PC-9 (cell line): ENCODE data around the gene SLC2A4RG. TPM values are rescaled to one million over a fixed set of nuclear protein-coding genes. Genes with fewer than 3 reads are reported as not detected.

ENCODE experiments used
- BruUV-seq: library from RNA; stranded (reverse); fragments of 400-500 nt; replicated peaks from 2 replicates; lab custom pipeline; 2021; lab: Mats Ljungman, UMichigan
- CTCF ChIA-PET: fragments of 300-600 bp; sonication (Branson Sonifier 250); formaldehyde crosslinking; loops from one replicate; lab custom pipeline; 2022; ENCODE audit warnings: antibody characterized with exemption; lab: Charles Lee
- POLR2A ChIA-PET: fragments of 300-600 bp; sonication (Branson Sonifier 250); formaldehyde crosslinking; loops from one replicate; lab custom pipeline; 2022; ENCODE audit warnings: antibody characterized with exemption; ENCODE audit not compliant: unreplicated experiment; lab: Charles Lee
- DNase-seq, 2 experiments: peaks; one replicate each; pipeline versions ENCODE4 v3.0.0 to v3.0.0-alpha.2; 2015 to 2022; ENCODE audit warnings: mixed read lengths in 1 of 2
- H2AFZ ChIP-seq: fragments of 200-600 bp; sonication (generic); 2 replicates; pipeline ENCODE4 v1.8.1; 2017; ENCODE audit warnings: antibody characterized with exemption
- H3F3A ChIP-seq: fragments of 200-600 bp; sonication (generic); 2 replicates; pipeline ENCODE4 v1.8.1; 2017; ENCODE audit warnings: antibody characterized with exemption, mild to moderate bottlenecking, low read depth; ENCODE audit not compliant: insufficient read depth
- H3K27ac ChIP-seq: fragments of 200-600 bp; sonication (generic); 2 replicates; pipeline ENCODE4 v1.6.1; 2016; ENCODE audit warnings: mixed run types
- H3K27me3 ChIP-seq: fragments of 200-600 bp; sonication (generic); 2 replicates; pipeline ENCODE4 v1.6.1; 2016; ENCODE audit warnings: low read depth, mixed run types; ENCODE audit not compliant: insufficient read depth
- H3K36me3 ChIP-seq: fragments of 200-600 bp; sonication (generic); 2 replicates; pipeline ENCODE4 v1.6.1; 2016; ENCODE audit warnings: low read depth, mixed run types
- H3K4me1 ChIP-seq: fragments of 200-600 bp; sonication (generic); replicated peaks from 2 replicates; pipeline ENCODE4 v1.6.1; 2016; ENCODE audit warnings: mixed run types; ENCODE audit not compliant: insufficient read depth
- H3K4me2 ChIP-seq: fragments of 200-600 bp; sonication (generic); 2 replicates; pipeline ENCODE4 v1.6.1; 2017; ENCODE audit warnings: mixed run types
- H3K4me3 ChIP-seq: fragments of 200-600 bp; sonication (generic); 2 replicates; pipeline ENCODE4 v1.6.1; 2016; ENCODE audit warnings: mixed run types
- H3K79me2 ChIP-seq: fragments of 200-600 bp; sonication (generic); 2 replicates; pipeline ENCODE4 v1.6.1; 2017; ENCODE audit warnings: low read depth, mixed run types
- H3K9me2 ChIP-seq: fragments of 200-600 bp; sonication (generic); 2 replicates; pipeline ENCODE4 v1.8.1; 2017; ENCODE audit warnings: mild to moderate bottlenecking; ENCODE audit not compliant: insufficient read depth
- H3K9me3 ChIP-seq: fragments of 200-600 bp; sonication (generic); 2 replicates; pipeline ENCODE4 v1.8.1; 2016; ENCODE audit warnings: low read depth; ENCODE audit not compliant: insufficient read depth
- H4K20me1 ChIP-seq: fragments of 200-600 bp; sonication (generic); 2 replicates; pipeline ENCODE4 v1.8.1; 2017; ENCODE audit not compliant: insufficient read depth
- EZH2 ChIP-seq: fragments of 200-600 bp; sonication (generic); IDR thresholded peaks from 2 replicates; pipeline ENCODE4 v1.8.0; 2017; ENCODE audit warnings: antibody characterized with exemption, low read depth
- intact Hi-C: fragments of 100-400 bp; cut with micrococcal nuclease; formaldehyde crosslinking; loops from one replicate; pipeline ENCODE4 v1.10.0; 2022; ENCODE audit not compliant: unreplicated experiment
- total RNA-seq: library from RNA; stranded (reverse); gene quantifications from 2 replicates; pipeline ENCODE4 v1.2.3, GENCODE V29; 2021
- TF ChIP-seq, protein P1 (sequence below): fragments of 200-600 bp; sonication (generic); conservative IDR thresholded peaks from 2 replicates; pipeline ENCODE4 v1.6.1; 2017; ENCODE audit warnings: mixed run types, antibody characterized with exemption, mild to moderate bottlenecking, moderate library complexity

The SLC2A4RG gene
- total RNA-seq, 1 experiment from 2014 or later: 167 TPM

DNA sequence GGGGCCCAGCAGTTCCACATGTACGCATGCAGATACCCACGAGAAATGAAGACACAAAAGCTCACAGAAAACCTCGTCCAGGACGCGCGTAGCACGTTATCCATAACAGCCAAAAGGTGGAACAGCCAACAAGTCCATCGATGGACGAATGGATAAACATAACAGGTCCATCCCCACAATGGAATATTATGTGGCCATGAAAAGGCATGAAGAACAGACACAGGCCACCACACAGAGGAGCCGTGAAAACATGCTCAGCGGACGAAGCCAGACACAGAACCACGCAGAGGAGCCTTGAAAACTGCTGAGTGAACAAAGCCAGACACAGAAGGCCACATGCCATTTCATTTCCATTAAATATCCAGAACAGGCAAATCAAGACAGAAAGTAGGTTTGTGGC, 38.0 kb downstream of the SLC2A4RG start:
- CTCF ChIA-PET: no interaction called here

DNA sequence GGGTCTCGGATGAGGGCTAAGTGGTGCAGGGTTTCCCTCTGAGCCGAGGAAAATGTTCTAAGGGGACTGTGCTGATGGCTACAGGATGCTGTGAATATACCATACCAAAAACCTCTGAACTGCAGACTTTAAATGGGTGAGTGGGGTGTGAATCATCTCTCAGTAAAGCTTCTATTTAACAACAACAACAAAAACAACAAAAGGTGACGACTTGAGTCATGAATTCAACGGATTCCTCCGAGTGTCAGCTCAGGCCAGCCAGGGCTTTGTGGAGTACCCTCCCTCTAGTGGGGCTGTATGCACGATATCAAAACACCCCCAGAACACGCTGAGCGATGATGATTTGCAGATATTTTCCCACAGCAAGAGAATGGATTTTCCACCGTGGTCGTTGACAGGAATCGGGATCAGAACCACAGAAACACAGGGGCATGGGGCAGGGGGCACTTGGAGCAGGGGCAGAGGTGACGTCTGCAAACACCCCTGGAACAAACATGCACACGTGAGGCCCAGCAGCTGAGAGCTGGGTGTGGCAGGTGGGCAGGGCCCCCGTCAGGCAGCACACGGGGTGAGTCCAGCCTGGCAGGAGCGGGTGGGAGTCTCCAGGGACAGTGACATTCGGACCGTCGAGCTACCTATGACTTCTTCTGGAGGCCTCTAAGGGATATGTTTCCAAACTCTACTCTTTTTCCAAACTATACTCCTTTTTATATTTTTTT, 38.6 kb downstream of the SLC2A4RG start:
- POLR2A ChIA-PET: interaction anchor here (1.1 kb wide), 1 partner anchor 87 kb away, joined by 4 read pairs; the partner anchor contains the start of gene TPD52L2

More for the DNA sequence above, 38.0 kb downstream of the SLC2A4RG start:
- POLR2A ChIA-PET: interaction anchor here (1.1 kb wide), 1 partner anchor 88 kb away, joined by 4 read pairs; the partner anchor contains the start of gene TPD52L2
- peak overlapping the region; percentile 5; the same call in 1 of the 2 replicates for H3K4me2 ChIP-seq
- intact Hi-C loops: no loop called here
- H3F3A ChIP-seq: no peaks in the 10 kb centered on the region; the same call in none of the 2 replicates
- no TSS peak for BruUV-seq
- H3K9me3 ChIP-seq: no peaks in the 10 kb centered on the region
- peaks cover 11% of the 10 kb centered on the region for H3K4me1 ChIP-seq
- H3K4me3 ChIP-seq: no peak overlapping the region
- no peak overlapping the region for H3K27ac ChIP-seq
- H4K20me1 ChIP-seq: no peaks in the 10 kb centered on the region
- H2AFZ ChIP-seq: no peak overlapping the region
- no peaks in the 10 kb centered on the region for H3K79me2 ChIP-seq
- no peak for DNase-seq
- H3K9me2 ChIP-seq: no peaks in the 10 kb centered on the region
- H3K36me3 ChIP-seq: no peaks in the 10 kb centered on the region
- no peaks in the 10 kb centered on the region for H3K27me3 ChIP-seq
- TF ChIP-seq, protein P1, sequence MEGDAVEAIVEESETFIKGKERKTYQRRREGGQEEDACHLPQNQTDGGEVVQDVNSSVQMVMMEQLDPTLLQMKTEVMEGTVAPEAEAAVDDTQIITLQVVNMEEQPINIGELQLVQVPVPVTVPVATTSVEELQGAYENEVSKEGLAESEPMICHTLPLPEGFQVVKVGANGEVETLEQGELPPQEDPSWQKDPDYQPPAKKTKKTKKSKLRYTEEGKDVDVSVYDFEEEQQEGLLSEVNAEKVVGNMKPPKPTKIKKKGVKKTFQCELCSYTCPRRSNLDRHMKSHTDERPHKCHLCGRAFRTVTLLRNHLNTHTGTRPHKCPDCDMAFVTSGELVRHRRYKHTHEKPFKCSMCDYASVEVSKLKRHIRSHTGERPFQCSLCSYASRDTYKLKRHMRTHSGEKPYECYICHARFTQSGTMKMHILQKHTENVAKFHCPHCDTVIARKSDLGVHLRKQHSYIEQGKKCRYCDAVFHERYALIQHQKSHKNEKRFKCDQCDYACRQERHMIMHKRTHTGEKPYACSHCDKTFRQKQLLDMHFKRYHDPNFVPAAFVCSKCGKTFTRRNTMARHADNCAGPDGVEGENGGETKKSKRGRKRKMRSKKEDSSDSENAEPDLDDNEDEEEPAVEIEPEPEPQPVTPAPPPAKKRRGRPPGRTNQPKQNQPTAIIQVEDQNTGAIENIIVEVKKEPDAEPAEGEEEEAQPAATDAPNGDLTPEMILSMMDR: no peak
- TF ChIP-seq EZH2: no peak

DNA sequence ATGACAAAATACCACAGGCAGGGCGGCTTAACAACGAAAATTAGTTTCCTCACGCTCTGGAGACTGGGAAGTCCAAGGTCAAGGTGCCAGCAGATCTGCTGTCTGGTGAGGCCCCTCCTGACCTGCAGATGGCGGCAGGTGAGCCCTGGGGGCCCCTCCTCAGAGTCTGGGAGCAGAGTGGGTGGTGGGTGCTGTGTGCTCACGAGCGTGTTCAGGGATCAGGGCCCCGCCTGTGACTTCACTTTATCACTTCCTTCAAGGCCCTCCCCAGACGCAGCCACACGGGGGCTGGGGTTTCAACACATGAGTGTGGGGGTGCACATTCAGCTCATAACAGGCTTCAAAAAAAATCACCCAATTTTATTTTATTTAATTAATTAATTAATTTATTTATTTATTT, 39.3 kb downstream of the SLC2A4RG start:
- BruUV-seq: no TSS peak

More for the DNA sequence above, 38.6 kb downstream of the SLC2A4RG start:
- no peaks in the 10 kb centered on the region for H4K20me1 ChIP-seq
- intact Hi-C loops: no loop called here
- H3K4me2 ChIP-seq: peak overlapping the region; percentile 5
- H3K4me3 ChIP-seq: no peak overlapping the region
- no peaks in the 10 kb centered on the region for H3K79me2 ChIP-seq
- DNase-seq: peak in 1 of 2 experiments; percentile 63
- BruUV-seq: no TSS peak
- no peaks in the 10 kb centered on the region for H3K27me3 ChIP-seq
- no peaks in the 10 kb centered on the region for H3K36me3 ChIP-seq
- no peaks in the 10 kb centered on the region for H3K9me2 ChIP-seq
- CTCF ChIA-PET: interaction anchor here (0.5 to 1.0 kb wide), 2 partner anchors 18 to 87 kb away, joined by 3 to 12 read pairs; partner anchors contain the start of gene TPD52L2
- H3K9me3 ChIP-seq: no peaks in the 10 kb centered on the region
- peaks cover 11% of the 10 kb centered on the region for H3K4me1 ChIP-seq
- H3F3A ChIP-seq: no peaks in the 10 kb centered on the region; the same call in none of the 2 replicates
- H2AFZ ChIP-seq: no peak overlapping the region
- TF ChIP-seq, protein P1: no peak
- no peak for TF ChIP-seq EZH2
- H3K27ac ChIP-seq: no peak overlapping the region

More for the DNA sequence above, 39.3 kb downstream of the SLC2A4RG start:
- Histone ChIP-seq H4K20me1 (no peaks in the 10 kb centered on the region), H3K4me2 (no peak overlapping the region), H3K27me3 (no peaks in the 10 kb centered on the region), H3K9me2 (no peaks in the 10 kb centered on the region), H3F3A (no peaks in the 10 kb centered on the region; the same call in none of the 2 replicates), H3K4me1 (peaks cover 11% of the 10 kb centered on the region), H3K79me2 (no peaks in the 10 kb centered on the region), H3K4me3 (no peak overlapping the region), H2AFZ (no peak overlapping the region), H3K9me3 (no peaks in the 10 kb centered on the region), H3K27ac (no peak overlapping the region), H3K36me3 (no peaks in the 10 kb centered on the region)
- DNase-seq: no peak
- intact Hi-C loops: no loop called here
- ChIA-PET CTCF (interaction anchor here (0.5 to 1.0 kb wide), 2 partner anchors 18 to 86 kb away, joined by 3 to 12 read pairs; partner anchors contain the start of gene TPD52L2), POLR2A (no interaction called here)
- TF ChIP-seq EZH2: no peak
- TF ChIP-seq, protein P1: no peak
